Calu3 (cell line): ENCODE measurements around the gene TPK1. TPM values are rescaled to one million over a fixed set of nuclear protein-coding genes. Genes with fewer than 3 reads are reported as not detected.

Source experiments
- BruUV-seq: library from RNA; stranded (reverse); fragments of 400-500 nt; replicated peaks from 2 replicates; lab custom pipeline; 2021; lab: Mats Ljungman, UMichigan
- CTCF ChIA-PET: fragments of 300-600 bp; sonication (Branson Sonifier 250); formaldehyde crosslinking; loops from one replicate; lab custom pipeline; 2022; ENCODE audit warnings: antibody characterized with exemption; lab: Charles Lee
- DNase-seq: peaks from one replicate; pipeline ENCODE4 v3.0.0; 2022
- H3K27ac Mint-ChIP-seq: one replicate; pipeline ENCODE4 v1.8.0; 2022; ENCODE audit warnings: mixed read lengths; ENCODE audit not compliant: unreplicated experiment
- H3K27me3 Mint-ChIP-seq: one replicate; pipeline ENCODE4 v1.8.0; 2022; ENCODE audit warnings: mixed read lengths; ENCODE audit not compliant: unreplicated experiment
- H3K36me3 Mint-ChIP-seq: one replicate; pipeline ENCODE4 v1.8.0; 2022; ENCODE audit warnings: mild to moderate bottlenecking, moderate library complexity, mixed read lengths; ENCODE audit not compliant: insufficient read depth, unreplicated experiment
- H3K4me1 Mint-ChIP-seq: one replicate; pipeline ENCODE4 v1.8.0; 2022; ENCODE audit warnings: mild to moderate bottlenecking, low read depth, mixed read lengths; ENCODE audit not compliant: unreplicated experiment
- H3K4me3 Mint-ChIP-seq: one replicate; pipeline ENCODE4 v1.8.0; 2022; ENCODE audit warnings: mild to moderate bottlenecking, low read depth, moderate library complexity, mixed read lengths; ENCODE audit not compliant: unreplicated experiment
- H3K9me3 Mint-ChIP-seq: one replicate; pipeline ENCODE4 v1.8.0; 2022; ENCODE audit warnings: low read depth, mixed read lengths; ENCODE audit not compliant: unreplicated experiment
- intact Hi-C: fragments of 100-400 bp; cut with micrococcal nuclease; formaldehyde crosslinking; loops from one replicate; pipeline ENCODE4 v1.10.0; 2022; ENCODE audit not compliant: unreplicated experiment
- total RNA-seq: library from RNA; stranded (reverse); gene quantifications from 2 replicates; pipeline ENCODE4 v1.2.3, GENCODE V29; 2022
- TF ChIP-seq, protein P1 (sequence below): fragments of 200-600 bp; IDR thresholded peaks from one replicate; pipeline ENCODE4 v1.8.0; 2022; ENCODE audit warnings: antibody characterized with exemption; ENCODE audit not compliant: unreplicated experiment

Gene TPK1
- total RNA-seq, 1 experiment from 2014 or later = 13.2 TPM

DNA sequence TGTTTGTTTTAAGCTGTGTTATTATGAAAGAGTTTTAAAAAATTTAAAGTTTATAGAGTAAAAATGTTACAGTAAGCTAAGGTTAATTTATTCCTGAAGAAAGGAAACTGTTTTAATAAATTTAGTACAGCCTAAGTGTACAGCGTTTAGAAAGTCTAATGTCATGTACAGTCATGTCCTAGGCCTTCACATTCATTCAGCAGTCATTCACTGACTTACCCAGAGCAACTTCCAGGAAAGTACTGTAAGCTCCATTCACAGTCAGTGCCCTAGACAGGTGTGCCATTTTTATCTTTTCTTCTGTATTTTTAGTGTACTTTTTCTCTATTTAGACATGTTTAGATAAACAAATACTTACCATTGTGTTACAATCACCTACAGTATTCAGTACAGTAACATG is 126.8 kb downstream of the TPK1 start:
- Mint-ChIP-seq H3K4me3 (no peak overlapping the region), H3K9me3 (no peaks in the 10 kb centered on the region), H3K27ac (no peak overlapping the region), H3K36me3 (no peaks in the 10 kb centered on the region), H3K4me1 (no peaks in the 10 kb centered on the region), H3K27me3 (no peaks in the 10 kb centered on the region)
- TF ChIP-seq, protein P1, sequence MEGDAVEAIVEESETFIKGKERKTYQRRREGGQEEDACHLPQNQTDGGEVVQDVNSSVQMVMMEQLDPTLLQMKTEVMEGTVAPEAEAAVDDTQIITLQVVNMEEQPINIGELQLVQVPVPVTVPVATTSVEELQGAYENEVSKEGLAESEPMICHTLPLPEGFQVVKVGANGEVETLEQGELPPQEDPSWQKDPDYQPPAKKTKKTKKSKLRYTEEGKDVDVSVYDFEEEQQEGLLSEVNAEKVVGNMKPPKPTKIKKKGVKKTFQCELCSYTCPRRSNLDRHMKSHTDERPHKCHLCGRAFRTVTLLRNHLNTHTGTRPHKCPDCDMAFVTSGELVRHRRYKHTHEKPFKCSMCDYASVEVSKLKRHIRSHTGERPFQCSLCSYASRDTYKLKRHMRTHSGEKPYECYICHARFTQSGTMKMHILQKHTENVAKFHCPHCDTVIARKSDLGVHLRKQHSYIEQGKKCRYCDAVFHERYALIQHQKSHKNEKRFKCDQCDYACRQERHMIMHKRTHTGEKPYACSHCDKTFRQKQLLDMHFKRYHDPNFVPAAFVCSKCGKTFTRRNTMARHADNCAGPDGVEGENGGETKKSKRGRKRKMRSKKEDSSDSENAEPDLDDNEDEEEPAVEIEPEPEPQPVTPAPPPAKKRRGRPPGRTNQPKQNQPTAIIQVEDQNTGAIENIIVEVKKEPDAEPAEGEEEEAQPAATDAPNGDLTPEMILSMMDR = no peak
- CTCF ChIA-PET = no interaction called here
- no peak for DNase-seq
- intact Hi-C loops = no loop called here
- no TSS peak for BruUV-seq

GRCh38 chr7:144691240-144691639 is 144.6 kb downstream of the TPK1 start:
- no TSS peak for BruUV-seq
- peaks cover 2% of the 10 kb centered on the region for H3K9me3 Mint-ChIP-seq
- H3K27ac Mint-ChIP-seq = no peak overlapping the region
- intact Hi-C loops = no loop called here
- no peak for DNase-seq
- CTCF ChIA-PET = no interaction called here
- H3K4me1 Mint-ChIP-seq = no peaks in the 10 kb centered on the region
- no peak overlapping the region for H3K4me3 Mint-ChIP-seq
- TF ChIP-seq, protein P1 = no peak
- no peaks in the 10 kb centered on the region for H3K36me3 Mint-ChIP-seq
- no peaks in the 10 kb centered on the region for H3K27me3 Mint-ChIP-seq

DNA sequence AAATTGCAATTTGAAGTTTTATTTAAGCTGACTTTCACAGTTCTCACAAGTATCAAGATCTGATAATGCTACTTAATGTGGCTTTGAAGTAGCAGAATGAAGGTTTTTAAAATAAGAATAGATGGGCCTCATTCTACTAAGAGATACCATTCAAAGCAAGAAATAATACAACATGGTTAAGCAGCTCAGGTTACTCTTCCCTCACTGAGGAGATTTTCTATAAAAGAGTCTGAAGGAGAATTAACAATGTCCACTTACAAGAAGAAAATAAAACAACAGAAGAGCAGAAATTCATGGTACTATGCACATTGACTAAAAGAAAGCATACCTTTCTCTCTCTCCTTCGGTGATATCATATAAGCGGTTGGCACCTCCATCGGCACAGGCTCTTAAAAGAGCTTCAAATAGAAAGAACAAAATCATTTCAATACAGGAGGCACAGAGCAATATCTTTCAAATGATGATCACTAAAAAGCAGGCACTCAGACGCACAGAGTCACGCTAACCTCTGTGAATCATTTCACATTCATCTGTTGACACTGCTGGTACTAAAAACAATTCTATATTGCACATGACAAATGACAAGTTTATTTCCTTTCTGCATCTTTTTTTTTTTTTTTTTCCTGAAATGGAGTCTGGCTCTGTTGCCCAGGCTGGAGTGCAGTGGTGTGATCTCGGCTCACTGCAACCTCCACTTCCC is 153.1 kb downstream of the TPK1 start:
- no peak for DNase-seq
- Mint-ChIP-seq H3K36me3 (no peaks in the 10 kb centered on the region), H3K27ac (no peak overlapping the region), H3K4me3 (no peak overlapping the region), H3K27me3 (no peaks in the 10 kb centered on the region), H3K9me3 (peaks cover 4% of the 10 kb centered on the region), H3K4me1 (no peaks in the 10 kb centered on the region)
- intact Hi-C loops = no loop called here
- TF ChIP-seq, protein P1 = no peak
- CTCF ChIA-PET = interaction anchor here (0.6 to 0.7 kb wide), 2 partner anchors 25 to 370 kb away, joined by 3 to 6 read pairs; no protein-coding TSS in a partner anchor
- BruUV-seq = no TSS peak

DNA sequence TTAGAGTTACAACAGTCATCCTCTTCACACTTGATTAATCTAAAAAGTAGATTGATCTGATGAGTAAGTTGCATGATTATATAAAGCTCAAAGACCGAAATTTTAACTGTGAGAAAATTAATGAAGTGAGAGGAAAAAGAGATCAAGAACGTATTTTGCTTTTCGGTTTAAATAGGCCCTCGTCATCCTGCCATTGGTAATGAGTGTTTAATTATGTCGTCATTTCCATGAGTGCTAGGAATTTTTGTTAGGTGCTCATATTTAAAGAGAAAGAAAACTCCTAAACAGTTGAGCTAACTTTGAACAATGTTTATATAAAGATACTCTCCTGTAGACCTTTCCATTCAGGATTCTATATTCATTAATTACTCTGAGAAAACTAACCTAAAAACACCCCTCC is 159.4 kb downstream of the TPK1 start:
- H3K36me3 Mint-ChIP-seq = no peaks in the 10 kb centered on the region
- H3K4me3 Mint-ChIP-seq = no peak overlapping the region
- H3K4me1 Mint-ChIP-seq = no peaks in the 10 kb centered on the region
- TF ChIP-seq, protein P1 = no peak
- H3K27ac Mint-ChIP-seq = no peak overlapping the region
- no peaks in the 10 kb centered on the region for H3K27me3 Mint-ChIP-seq
- no peak for DNase-seq
- CTCF ChIA-PET = interaction anchor here (0.9 kb wide), 1 partner anchor 8 kb away, joined by 3 read pairs; no protein-coding TSS in a partner anchor
- no peaks in the 10 kb centered on the region for H3K9me3 Mint-ChIP-seq
- intact Hi-C loops = no loop called here
- no TSS peak for BruUV-seq
